Right lobe of liver (tissue), 4 donors: ENCODE measurements around the gene SERPINA3.

Source experiments
- CTCF ChIP-seq, 4 donors: fragments of 200-600 bp in 3 of 4; fragments of 450-650 bp in 1 of 4; IDR thresholded peaks; one replicate each; pipeline versions ENCODE4 v1.5.1 to v1.8.0; 2016 to 2022; ENCODE audit warnings: antibody characterized with exemption in 4 of 4, mild to moderate bottlenecking in 2 of 4
- POLR2A ChIP-seq: fragments of 450-650 bp; IDR thresholded peaks from one replicate; pipeline ENCODE4 v1.6.1; 2017; ENCODE audit warnings: antibody characterized with exemption, mild to moderate bottlenecking
- donor health status: DM: no; HTN: no; CAD: no.
- donor health status: DM: no; HTN: no; CAD: no.
- donor health status: DM: no; HTN: yes; CAD: no.

GRCh38 chr14:94631536-94632304, 19.5 kb downstream of the SERPINA3 start:
- TF ChIP-seq CTCF (IDR thresholded peaks at IDR 0.05) (no peak), POLR2A (no peak)
